GM19468 (cell line): ENCODE results near the gene GNA12.
"Not testable (repeated sequence)": the region's sequence is repeated elsewhere in the genome, so short reads cannot be mapped to it uniquely, and the experiment has no call there.

Experiments
- ATAC-seq: cut with Tn5 transposase; IDR thresholded peaks from one replicate; pipeline ENCODE4 v1.9.1; 2021; ENCODE audit warnings: mild to moderate bottlenecking, moderate library complexity, moderate number of reproducible peaks; ENCODE audit not compliant: unreplicated experiment; ENCODE audit errors: extremely low read depth

The GNA12 gene

GRCh38 chr7:2706685-2707126 lies 137.4 kb downstream of the GNA12 start:
- no peak for ATAC-seq

GRCh38 chr7:2705371-2706096 lies 138.6 kb downstream of the GNA12 start:
- ATAC-seq: no peak

GRCh38 chr7:2702594-2702957 lies 141.5 kb downstream of the GNA12 start:
- ATAC-seq: no peak

- no peak for ATAC-seq
Measured at GRCh38 chr7:2701832-2702593, 142.1 kb downstream of the GNA12 start.

- ATAC-seq: no peak
Measured at GRCh38 chr7:2701424-2701823, 142.7 kb downstream of the GNA12 start.

GRCh38 chr7:2700141-2700850 lies 143.8 kb downstream of the GNA12 start:
- no peak for ATAC-seq

GRCh38 chr7:2699289-2699620 lies 144.9 kb downstream of the GNA12 start:
- no peak for ATAC-seq

- peak; percentile 83 for ATAC-seq
Measured at GRCh38 chr7:2698581-2699288, 145.4 kb downstream of the GNA12 start.

- not testable (repeated sequence) for ATAC-seq
Measured at GRCh38 chr7:2694122-2694436, 150.0 kb downstream of the GNA12 start.

- ATAC-seq: not testable (repeated sequence)
Measured at GRCh38 chr7:2693420-2694121, 150.5 kb downstream of the GNA12 start.

- no peak for ATAC-seq
Measured at GRCh38 chr7:2692543-2692942, 151.6 kb downstream of the GNA12 start.

- ATAC-seq: not testable (repeated sequence)
Measured at GRCh38 chr7:2691932-2692439, 152.1 kb downstream of the GNA12 start.

GRCh38 chr7:2691011-2691707 lies 152.9 kb downstream of the GNA12 start:
- no peak for ATAC-seq

- no peak for ATAC-seq
Measured at GRCh38 chr7:2689951-2690705, 154.0 kb downstream of the GNA12 start.

- no peak for ATAC-seq
Measured at GRCh38 chr7:2689343-2689847, 154.7 kb downstream of the GNA12 start.

GRCh38 chr7:2688409-2689342 lies 155.4 kb downstream of the GNA12 start:
- ATAC-seq: no peak

- no peak for ATAC-seq
Measured at GRCh38 chr7:2687881-2688318, 156.2 kb downstream of the GNA12 start, which contains the start of gene AMZ1. TSS of gene AMZ1 (plus strand) at chr7:2688202. CDS start at chr7:2700452, 12,250 bp downstream.
